AG20443 (cell line): Measurements from ENCODE around the gene NBEA.
"Not testable (repeated sequence)": the region's sequence is repeated elsewhere in the genome, so short reads cannot be mapped to it uniquely, and the experiment has no call there.

Source experiments
- DNase-seq: peaks from one replicate; pipeline ENCODE4 v3.0.0; 2012; ENCODE audit warnings: low spot score, mixed read lengths

NBEA gene

DNA sequence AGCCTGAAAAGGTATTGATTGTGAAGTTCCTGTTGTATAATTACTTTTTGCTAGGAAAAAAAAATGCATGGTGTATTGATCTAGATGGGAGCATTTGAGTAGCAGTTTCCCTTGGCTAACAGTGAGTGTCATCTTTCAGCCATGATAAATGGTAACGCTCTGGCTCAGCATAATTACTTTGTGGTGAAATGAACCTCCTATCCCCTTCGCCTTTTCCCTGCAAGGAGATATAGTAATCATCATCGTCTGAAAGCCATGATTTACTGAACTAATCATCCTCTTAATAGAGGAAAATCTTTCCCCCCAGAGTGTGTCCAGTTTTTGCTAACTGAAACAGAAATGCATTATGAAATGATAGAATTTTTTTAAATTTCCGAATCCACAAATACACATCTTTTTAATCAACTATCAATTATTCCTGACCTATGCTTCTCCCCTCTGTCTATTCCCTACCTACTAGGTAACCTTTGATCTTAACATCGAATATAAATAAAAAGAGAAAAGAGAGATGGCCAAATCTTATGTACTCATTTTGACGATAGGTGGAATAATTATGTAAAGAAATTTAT lies 445.7 kb downstream of the NBEA start:
- no peak for DNase-seq

DNA sequence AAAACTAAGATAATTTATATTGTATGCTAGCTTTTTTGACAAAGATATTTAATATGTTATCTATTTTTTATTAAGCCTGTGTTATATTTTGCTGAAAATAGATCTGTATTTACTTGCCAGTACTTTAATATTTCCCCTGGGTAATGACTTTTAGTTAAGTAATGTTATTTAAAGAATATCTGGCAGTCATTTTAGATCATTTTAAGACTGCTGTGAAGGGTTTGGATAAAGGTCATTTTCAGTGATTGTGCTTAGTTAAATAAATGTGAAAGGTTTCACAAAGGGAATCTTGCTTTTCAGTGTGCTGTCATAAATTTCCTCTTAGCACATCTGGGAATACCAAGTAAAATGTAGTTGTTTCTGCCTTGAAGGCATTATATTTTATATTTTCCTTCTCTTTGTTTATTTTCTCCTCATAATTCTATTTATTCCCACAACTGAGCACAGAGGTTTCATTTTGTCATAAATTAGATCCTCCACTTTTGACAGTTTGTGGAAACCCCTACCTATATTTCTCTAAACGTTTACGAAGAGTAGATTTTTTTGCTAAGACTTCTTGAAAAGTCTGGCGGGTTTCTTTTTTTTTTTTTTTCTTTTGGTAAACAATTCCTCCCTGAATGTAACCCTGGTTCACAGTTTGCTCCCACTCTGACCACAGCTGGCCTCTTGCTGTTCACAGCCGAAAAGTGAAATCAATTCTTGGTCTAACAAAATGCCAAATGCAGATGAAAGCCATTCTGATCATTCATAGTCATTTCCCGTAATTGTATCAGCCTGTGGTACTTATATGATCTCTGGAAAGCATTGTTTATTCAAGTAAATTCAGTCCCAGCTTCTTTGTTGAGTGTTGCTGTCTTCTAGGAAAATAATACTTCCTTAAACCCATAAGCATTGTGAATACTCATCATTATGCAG lies 446.6 kb downstream of the NBEA start:
- peak; percentile 7 for DNase-seq

DNA sequence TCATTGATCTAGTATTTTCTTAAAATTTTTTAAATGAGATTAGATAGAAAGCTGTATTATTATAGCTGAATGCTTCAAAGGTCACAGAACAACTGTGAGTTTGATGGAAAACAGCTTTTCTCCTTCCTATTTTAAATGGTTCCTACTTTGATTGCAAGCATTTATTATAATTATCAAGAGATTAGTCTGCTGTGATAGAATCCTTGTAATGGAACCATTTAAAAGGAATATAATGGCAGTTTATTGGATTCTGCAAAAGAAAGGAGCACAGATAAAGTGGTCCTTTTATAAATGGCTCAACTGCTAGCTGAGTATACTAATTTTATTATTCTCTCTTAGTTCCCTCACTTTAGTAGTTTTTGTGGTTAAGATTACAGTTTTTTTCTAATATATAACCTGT lies 447.5 kb downstream of the NBEA start:
- DNase-seq = no peak

DNA sequence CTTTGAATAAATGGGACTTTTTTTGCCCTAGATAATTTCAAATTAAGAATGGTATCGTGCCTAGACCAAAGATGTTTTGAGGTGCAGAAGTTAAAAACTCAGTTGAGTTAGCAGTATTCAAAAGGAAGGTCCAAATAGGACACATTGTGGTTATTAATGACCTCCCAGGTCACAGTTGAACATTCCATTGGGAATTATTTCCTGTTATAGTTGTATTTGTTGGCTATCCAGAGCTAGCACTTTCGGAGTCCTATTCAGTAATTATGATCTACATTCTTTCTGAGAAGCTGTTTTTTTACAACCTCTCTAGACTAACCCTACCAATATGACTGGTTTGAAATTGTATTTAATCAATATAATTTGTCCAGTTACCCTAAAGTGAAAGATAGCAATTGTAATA lies 450.7 kb downstream of the NBEA start:
- no peak for DNase-seq

DNA sequence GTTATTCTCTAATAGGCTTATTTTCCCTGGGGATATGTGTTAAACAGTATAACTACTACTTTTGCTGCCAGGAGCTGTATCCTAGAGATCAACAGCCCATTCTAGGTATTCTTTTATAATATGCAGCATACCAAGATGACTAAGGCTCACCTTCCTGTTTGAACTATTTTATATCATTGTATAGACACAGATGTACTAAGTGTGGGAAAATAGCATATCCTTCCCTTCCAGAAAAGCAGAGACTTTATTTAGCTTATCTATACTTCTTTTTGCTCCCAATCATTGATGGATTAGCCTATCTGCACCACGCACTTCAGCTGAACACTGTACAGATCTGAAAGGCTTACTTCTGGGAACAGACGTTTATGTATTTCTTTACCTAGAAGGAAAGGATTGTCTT lies 451.8 kb downstream of the NBEA start:
- DNase-seq = no peak

DNA sequence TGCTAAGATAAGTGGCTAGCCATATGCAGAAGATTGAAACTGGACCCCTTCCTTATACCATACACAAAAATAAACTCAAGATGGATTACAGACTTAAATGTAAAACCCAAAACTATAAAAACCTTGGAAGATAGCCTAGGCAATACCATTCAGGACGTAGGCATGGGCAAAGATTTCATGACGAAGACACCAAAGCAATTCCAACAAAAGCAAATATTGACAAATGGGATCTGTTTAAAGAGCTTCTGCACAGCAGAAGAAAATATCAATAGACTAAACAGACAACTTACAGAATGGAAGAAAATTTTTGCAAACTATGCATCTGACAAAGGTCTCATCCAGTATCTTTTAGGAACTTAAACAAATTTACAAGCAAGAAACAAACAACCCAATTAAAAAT lies 466.2 kb downstream of the NBEA start:
- not testable (repeated sequence) for DNase-seq

DNA sequence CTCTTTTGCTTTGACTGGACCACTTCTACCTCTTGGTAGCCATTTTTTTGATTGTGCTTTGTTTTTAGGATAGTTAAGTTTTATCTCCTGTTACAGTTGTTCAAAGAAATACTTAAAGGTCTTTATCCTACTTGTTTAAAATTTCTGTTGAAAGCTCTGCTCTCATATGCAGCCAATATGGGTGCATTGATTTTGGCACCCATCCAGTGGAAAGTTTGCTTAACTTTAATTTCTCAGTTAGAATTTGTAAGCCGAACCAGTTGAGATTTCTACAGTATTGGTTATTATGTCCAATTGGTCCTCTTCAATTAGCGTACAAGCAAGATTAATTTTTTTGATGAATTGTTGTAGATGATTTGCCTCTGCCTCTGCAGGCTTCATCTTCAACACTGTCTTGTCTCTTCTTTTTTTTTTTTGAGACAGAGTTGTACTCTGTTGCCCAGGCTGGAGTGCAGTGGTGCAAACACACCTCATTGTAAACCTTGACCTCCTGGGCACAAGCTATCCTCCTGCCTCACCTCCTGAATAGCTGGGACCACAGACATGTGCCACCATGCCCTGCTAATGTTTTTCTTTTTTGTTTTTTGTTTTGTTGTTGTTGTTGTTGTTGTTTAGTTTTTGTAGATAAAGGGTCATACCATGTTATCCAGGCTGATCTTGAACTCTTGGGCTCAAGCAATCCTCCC lies 469.1 kb downstream of the NBEA start:
- DNase-seq = no peak

DNA sequence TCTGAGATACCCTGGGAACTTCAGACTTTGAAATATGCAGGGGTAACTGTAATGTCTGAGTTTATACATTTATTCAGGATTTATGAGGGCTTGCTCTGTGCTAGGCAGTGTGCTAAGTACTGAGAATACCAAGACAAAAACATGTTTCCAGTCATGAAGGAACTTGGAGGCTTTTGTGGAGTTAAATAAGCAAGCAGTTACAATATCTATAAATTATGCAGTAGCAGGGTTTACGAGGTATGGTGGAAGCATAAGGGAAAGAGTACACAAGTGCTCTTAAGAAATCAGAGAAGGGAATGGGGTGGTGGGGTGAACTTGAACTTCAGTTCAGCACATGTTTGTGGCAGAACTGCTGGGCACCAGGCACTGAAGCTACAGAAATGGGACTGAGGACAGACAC lies 506.4 kb downstream of the NBEA start:
- no peak for DNase-seq

DNA sequence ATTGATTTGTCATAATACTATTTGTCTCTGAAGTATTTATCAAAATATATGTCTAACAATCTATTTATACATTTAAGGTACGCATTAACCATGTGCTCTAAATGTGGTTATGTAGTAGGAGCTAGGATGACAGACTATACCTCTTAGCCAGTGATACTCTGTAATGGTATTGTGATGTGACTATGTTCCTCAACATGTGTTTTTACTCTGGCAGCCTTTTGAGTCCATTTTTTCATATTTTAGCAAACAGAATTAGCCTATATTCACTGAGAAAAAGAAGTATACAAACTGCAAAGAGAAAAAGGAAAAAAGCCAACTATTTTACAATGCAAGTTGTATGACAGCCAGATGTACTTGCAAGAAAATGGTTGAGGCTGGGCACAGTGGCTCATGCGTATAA lies 507.8 kb downstream of the NBEA start:
- no peak for DNase-seq

DNA sequence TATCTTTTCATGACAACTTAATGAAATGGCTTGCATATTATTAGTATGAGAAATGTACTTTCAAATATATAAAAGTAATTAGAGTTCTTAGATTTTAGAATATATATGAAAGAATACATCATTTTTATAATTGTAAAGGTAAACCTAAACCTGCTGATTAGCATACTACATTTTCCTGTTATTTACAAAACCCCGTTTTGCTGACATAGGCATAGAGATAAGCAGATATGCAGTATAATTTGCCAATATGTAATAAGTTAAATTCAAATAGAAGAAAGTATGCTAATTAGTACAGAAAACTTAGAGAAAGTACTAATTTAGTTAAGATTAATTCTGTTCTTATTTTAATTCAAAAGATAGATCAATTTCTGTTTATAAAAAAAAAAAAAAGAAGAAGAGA lies 513.0 kb downstream of the NBEA start:
- no peak for DNase-seq

DNA sequence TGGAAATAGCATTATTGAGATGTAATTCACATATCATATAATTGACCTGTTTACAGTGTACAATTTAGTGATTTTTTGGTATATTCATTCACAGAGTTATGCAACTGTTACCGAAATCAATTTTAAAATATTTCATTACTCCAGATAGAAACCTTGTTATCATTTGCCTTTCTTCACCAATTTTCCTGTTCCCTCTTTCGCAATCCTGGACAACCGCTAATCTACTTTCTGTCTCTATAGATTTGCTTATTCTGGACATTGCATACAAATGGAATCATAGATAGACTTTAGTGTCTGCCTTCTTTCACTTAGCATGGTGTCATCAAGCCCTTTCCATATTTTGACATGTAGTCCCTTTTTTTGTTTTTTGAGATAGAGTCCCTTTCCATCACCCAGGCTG lies 515.2 kb downstream of the NBEA start:
- DNase-seq = no peak

DNA sequence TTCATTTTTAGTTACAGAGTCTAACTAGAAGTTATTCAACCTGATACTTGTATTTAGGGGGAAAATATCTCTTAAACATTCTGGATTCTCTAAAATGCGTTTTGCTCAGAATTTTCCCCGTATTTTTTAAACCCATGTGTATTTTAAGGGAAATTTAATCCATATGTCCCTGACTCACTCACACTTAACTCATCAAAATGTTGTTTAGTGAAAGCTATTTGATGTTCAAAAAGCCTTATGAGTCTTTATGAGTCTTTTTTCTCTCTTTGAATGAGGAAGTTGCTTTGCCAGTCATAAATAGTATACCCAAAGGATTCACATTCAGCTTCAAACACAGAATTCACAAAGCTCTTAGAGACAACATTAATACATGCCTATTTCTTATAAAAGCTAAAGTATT lies 518.0 kb downstream of the NBEA start:
- DNase-seq = no peak

DNA sequence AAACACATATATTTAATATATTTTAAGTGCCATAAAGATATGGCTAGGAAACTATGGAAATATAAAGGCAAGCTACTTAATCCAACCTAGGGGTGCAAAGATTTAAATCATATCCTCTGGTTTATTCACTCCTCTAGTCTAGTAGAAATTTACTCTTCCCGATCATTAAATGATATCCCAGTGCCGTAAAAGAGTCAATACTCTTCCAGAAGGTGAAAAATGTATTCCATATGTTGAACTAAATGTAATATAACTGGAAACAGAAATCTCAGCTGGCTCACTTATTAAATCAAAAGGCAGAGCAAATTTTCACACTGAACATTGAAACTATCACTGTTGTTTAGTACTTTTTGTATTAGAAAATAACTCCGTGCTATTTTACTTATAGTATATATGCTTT lies 523.3 kb downstream of the NBEA start:
- DNase-seq = no peak

DNA sequence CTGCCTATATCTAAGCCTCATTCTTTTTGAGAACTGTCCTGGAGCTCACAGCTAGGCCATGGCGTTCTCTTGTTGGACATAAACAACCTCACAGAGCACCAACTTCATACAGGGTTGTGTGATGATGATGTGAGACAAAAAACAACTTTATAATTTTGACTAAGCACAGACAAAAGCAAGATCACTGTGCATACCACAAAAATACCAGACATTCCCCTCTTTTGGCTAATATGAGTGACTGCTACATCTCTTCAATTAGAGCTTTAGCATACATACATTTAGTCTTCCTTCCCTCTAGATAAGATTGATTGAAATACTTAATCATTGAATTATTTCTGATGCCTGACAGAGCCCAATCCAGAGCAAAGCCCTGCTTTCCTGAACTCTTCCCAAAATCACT lies 526.1 kb downstream of the NBEA start:
- peak; percentile 14 for DNase-seq

DNA sequence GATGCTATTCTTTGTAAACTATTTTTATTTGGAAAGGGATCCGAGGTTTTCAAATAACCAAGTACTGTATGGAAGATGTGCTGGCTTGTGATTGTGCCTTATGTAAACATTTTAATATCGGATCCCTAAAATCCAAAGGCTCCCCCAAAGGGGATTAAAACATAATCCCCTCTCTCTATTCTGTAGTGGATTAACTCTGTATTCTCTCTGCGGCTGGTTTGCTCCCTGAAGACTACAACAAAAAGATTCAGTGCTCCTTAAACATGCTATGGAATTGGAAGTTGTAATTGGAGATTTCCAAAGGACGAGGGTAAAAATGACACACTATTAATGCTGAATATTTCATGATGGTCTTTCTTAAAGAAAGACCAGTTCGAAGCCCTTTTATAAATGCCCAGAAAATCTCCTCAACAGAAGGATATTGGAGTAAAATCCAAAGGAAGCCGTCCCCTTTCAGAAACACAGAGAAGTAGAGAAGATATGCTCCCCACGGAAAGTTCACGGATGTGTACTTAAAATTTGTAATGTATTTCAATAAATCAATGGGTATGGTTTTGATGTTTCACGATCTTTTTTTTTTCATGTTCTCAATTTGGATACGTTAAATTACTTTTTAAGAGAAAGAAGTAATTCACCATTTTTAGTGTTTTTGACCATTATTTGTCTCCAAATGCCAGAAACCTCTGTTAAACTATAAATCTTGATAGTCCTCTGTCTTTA lies 527.9 kb downstream of the NBEA start:
- no peak for DNase-seq

DNA sequence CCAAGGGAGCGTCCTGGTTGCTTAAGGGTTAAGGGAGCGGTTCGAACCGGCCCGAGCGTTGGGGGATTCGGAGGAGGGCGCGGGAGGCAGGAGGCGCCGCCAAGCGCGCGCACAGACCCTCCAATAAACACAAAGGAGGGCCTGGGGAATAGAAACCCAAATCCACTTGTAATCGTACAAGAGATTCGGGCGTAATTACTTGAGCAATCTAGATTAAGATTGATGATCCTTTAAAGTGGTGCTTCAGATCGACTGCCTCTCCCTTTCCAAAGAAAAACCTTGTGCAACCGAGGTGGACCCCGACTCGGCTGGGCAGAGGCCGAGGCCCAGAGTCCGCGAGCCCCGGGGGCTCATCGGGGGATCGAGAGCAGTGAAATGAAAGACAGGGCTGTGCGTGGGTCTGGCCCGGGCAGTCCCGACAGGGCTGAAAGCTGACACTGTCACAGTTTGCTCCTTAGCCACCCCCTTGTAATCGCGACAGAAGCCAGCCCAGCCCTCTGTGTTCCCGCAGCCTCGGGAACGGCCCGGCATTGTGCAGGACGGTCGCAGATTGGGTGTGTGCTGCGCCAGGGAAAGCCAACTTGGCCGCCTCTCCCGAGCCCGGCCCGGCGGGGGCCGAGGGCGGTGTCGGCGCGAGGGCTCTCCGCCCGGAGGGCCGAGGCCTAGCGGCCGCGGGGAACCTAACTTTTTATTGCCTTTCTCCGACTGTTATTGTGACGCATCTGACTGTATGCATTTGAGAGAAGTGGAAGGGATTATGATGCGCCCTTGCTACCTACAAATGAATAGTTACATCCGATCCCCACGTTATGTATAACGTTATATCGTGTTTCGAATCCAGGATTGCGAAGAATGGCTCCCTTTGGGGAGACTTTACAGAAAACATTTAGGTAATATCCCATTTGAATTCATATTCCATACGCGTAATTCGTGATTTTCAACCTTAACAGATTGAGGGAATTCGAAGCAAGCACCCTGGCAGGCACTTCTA lies 528.9 kb downstream of the NBEA start:
- no peak for DNase-seq

DNA sequence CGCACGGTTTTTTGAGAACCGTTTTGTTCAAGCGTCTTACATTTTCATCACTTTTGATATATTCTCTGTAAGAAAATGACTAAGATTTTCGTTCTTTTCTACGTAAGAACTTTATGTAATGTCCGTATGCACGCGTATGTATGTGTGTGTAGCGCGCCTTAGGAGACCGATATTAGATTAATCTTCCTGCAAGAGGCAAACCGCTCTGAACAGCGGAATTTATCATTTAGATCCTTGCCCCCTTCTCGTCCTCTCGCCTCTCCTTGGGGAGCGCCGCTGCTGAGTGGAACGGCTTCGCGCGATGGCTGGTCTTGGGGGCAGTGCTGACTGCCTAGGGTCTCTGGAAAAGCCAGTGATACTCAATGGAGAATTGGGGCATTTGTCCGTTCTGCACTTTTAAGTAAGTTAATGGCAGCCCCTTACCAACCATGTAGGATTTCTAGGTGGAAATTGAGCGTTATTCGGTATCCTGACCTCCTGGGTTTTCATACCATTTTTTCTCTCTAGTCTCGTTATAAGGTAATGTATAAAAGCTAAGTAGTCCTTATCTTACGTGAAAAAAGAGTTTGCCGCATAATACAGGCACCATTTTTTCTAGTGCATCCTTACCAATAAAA lies 529.7 kb downstream of the NBEA start:
- no peak for DNase-seq

DNA sequence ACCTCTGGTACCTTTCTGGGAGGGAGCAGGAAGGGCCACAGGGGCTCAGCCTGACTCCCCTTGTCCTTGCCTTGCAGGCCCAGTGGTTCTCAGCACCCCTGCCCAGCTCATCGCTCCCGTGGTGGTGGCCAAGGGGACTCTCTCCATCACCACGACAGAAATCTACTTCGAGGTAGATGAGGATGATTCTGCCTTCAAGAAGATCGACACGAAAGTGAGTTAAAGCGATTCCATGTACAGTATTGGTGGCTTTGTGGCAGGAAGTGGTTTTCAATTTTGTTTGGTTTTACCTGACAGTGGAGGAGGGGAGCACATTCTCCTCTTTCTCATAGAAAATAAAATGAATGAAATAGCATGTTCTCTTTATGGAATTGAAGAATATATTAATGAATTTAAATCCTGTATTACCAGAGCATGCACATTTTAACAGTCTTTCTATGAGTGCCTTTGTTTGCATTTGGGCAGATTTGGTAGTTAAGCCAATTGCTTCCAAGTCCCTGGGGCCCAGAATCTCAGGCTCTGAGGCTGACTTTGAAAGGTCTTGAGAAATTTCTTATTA lies 530.3 kb downstream of the NBEA start:
- DNase-seq = no peak

DNA sequence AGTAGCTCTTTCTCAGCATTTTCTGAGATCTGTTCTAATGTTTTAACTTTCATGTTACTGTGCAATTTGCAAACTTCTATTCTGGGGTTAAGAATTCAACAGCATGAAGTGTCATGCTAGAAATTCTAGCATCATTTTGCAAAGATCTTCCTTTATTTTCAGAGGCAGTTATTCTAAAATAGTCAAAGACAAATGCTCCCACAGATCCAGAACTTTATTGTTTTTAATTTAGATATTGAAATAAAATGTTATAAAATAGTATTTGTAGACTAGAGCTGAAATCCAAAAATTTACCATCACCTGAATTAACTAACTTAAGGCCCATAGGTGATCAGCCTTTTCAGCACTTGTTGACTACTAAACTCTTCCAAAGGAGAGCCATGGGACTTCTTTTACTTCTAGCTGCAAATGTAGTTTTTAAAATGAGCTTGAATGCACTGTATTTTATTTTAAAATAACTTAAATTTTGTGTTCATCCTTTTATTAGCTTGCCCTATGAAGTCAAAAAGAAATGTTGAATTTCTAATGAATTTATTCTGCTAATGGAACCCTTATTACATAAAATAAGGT lies 531.2 kb downstream of the NBEA start:
- DNase-seq = no peak

DNA sequence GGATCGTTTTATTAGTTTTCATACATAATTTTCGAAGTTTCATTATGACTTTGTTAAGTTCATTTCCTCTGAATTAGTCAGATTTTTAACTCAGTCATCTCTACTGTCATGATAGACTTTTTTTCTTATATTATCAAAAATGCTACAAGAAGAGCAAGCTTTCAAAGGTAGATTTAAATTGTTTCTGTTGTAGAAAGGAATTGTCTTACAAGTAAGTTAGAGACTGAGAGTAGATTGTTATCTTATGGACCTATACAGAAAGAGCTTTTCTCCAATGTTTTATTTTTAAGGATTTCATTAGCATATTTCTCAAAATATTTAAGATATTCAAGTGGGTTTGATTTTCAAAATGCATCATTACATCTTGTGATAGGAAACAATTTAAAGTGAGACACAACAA lies 531.7 kb downstream of the NBEA start:
- no peak for DNase-seq
